ENCODE measurements around the gene OSBPL3.

The OSBPL3 gene

DNA sequence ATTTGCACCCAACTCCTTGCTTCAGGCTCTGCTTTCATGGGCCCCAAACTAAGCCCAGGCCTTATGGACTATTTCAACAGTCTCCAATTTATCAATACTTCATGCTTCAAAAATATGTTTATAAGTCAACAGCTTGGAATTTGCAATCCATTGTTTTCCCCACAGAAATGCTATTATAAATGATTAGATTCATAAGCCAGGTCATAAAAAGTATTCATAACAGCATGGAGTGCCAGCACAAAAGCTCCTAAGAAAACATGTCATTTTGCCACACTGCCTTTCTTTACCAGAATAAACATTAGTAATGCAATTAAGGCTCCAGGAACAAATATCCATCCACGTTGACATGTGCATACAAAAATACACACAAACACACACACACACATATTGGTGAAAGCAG is 30.1 kb downstream of the OSBPL3 start:
- Mint-ChIP-seq H3K27ac (no peak overlapping the region), H3K36me3 (peaks cover 4% of the 10 kb centered on the region), H3K4me1 (peaks cover 72% of the 10 kb centered on the region), H3K27me3 (no peaks in the 10 kb centered on the region), H3K9me3 (no peaks in the 10 kb centered on the region), H3K4me3 (no peak overlapping the region)

DNA sequence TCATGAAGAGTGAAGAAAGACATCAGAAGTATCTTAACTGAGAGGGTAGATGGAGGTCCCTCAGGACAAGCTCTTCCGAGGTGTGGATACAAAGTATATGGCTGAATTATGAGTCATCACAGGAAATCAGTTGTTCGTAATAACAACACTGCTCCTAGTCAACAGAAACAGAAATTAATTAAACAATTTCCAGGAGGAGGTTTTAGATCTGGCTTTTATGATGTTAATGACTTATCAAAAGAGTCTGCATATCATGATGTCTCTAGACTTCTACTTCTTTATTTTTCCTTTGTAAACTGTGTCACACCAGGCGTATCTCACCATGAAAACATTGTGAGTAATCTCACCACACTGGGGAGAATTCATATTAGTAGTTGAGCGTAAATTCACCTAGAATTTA is 31.2 kb downstream of the OSBPL3 start:
- Mint-ChIP-seq H3K27ac (no peak overlapping the region), H3K4me3 (no peak overlapping the region)

DNA sequence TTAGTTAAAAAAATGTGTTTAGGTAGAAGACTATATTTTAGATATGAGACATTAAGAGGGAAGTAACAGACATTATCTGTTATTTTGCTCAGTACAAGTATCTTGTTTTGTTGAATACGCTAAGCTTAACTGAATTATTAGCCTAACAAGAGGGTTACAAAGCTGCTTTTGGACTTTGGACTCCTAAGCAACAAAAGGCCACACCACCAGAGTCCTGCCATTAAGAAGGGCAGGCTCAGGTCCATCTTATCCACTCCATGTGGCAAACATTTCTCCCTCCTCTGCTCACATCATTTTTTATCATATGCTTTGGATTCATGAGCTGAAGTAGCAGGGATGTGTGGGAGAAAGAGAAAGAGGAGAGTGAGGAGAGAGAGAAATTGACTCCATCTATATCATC is 33.5 kb downstream of the OSBPL3 start:
- H3K4me1 Mint-ChIP-seq = peaks cover 65% of the 10 kb centered on the region
- H3K27ac Mint-ChIP-seq = no peak overlapping the region
- H3K27me3 Mint-ChIP-seq = no peaks in the 10 kb centered on the region
- H3K4me3 Mint-ChIP-seq = no peak overlapping the region
- H3K36me3 Mint-ChIP-seq = peaks cover 4% of the 10 kb centered on the region
- no peaks in the 10 kb centered on the region for H3K9me3 Mint-ChIP-seq

More for the DNA sequence above, 31.2 kb downstream of the OSBPL3 start:
- Mint-ChIP-seq H3K27me3 (no peaks in the 10 kb centered on the region), H3K9me3 (no peaks in the 10 kb centered on the region), H3K36me3 (peaks cover 4% of the 10 kb centered on the region), H3K4me1 (peaks cover 62% of the 10 kb centered on the region)

DNA sequence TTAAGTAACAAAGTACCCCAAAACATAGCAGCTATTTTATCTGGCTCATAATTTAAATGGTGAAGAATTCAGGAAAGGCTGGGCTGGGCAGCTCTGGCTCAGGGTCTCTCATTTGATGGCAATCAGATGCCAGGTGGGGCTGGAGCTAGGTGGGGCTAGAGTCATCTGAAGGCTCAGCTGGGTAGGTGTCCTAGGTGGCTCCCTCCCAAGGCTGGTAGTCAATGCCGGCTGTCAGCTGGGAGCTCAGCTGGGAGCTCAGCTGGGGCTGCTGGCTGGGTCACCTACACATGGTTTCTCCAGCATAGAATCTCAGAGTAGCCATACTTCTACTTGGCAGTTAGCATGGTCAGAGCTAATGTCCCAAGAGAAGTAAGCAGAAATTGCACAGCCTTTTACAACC is 34.1 kb downstream of the OSBPL3 start:
- Mint-ChIP-seq H3K4me3 (no peak overlapping the region), H3K27ac (no peak overlapping the region), H3K4me1 (peaks cover 65% of the 10 kb centered on the region), H3K27me3 (no peaks in the 10 kb centered on the region), H3K9me3 (no peaks in the 10 kb centered on the region), H3K36me3 (peaks cover 4% of the 10 kb centered on the region)

DNA sequence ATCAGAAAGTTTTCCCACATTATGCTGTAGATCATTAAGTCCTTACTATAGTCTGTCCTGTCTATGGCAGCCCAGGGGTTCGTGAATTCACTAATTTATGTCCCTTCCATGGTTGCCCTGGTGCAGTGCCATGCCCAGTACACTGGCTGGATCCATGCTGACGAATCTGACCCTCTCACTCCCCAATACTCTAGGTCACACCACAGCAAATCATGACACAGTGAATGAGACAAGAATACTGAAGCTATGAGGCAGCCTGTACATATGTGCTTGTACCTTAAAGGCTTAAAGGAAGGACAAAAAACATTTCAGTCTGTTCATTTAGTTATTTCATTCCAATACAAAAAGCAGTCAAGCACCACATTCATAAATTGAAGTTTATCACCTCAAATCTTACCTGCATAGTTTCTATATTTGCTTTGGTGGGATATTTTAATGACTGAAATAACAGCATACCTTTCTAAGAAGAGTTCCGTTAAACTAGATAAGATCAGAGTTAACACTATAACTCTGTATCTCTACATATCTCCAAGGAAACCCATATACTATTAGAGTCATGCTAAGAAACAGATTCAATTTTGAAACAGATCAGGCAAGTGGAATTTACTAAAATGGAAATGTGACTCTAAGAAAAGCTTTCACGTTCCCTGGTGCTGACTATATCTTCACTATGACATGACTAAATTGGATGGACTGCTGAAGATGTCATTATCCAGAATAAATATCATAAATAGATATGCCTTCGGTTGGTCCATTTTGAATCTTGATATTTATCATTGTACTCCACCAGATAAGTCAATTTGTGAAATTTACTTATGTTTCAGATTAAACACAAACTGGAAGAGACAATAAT is 36.7 kb downstream of the OSBPL3 start:
- peaks cover 4% of the 10 kb centered on the region for H3K36me3 Mint-ChIP-seq
- no peaks in the 10 kb centered on the region for H3K9me3 Mint-ChIP-seq
- H3K4me1 Mint-ChIP-seq = peaks cover 59% of the 10 kb centered on the region
- no peak overlapping the region for H3K4me3 Mint-ChIP-seq
- H3K27ac Mint-ChIP-seq = no peak overlapping the region
- H3K27me3 Mint-ChIP-seq = no peaks in the 10 kb centered on the region

DNA sequence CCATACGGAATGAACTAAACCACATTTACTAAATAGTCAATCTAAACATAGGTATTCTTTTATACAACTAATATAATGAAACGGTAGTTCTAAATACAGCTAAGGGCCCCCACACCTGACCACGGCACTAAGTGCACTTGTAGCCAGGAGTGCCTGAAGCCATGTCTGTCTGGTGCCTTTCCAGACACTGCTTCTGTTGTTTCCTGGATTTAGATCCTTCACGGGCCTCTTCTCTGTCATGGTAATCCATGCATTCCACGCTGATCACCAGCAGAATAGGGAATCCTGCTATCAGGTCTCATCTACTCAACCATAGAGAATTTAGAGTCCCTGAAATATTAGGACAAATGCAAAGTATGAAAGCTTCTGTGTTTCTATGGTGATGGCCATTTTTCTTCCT is 37.8 kb downstream of the OSBPL3 start:
- H3K27me3 Mint-ChIP-seq = no peaks in the 10 kb centered on the region
- H3K27ac Mint-ChIP-seq = no peak overlapping the region
- no peak overlapping the region for H3K4me3 Mint-ChIP-seq
- H3K9me3 Mint-ChIP-seq = no peaks in the 10 kb centered on the region
- H3K36me3 Mint-ChIP-seq = peaks cover 6% of the 10 kb centered on the region
- H3K4me1 Mint-ChIP-seq = peaks cover 56% of the 10 kb centered on the region

DNA sequence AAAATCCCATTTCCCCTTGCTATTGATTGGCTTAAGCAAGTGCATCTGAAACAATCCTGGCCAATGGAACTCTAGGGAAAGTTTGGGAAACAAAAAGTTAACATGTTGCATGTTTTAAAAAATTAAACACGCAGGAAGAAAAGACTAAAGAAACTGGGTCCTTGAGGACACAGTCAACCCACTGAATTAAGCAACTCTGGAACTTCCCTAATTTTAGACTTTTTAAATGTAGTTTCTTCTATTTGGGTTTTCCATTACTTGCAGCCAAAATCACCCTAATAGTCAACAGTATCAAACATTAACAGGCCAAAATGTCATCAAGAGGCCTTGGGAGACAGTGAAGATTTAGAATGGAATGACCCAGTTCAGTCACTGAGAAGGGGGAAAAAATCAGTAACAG is 40.6 kb downstream of the OSBPL3 start:
- no peak overlapping the region for H3K4me3 Mint-ChIP-seq
- H3K9me3 Mint-ChIP-seq = no peaks in the 10 kb centered on the region
- H3K27ac Mint-ChIP-seq = no peak overlapping the region
- H3K36me3 Mint-ChIP-seq = peaks cover 9% of the 10 kb centered on the region
- H3K27me3 Mint-ChIP-seq = no peaks in the 10 kb centered on the region
- H3K4me1 Mint-ChIP-seq = peaks cover 52% of the 10 kb centered on the region

DNA sequence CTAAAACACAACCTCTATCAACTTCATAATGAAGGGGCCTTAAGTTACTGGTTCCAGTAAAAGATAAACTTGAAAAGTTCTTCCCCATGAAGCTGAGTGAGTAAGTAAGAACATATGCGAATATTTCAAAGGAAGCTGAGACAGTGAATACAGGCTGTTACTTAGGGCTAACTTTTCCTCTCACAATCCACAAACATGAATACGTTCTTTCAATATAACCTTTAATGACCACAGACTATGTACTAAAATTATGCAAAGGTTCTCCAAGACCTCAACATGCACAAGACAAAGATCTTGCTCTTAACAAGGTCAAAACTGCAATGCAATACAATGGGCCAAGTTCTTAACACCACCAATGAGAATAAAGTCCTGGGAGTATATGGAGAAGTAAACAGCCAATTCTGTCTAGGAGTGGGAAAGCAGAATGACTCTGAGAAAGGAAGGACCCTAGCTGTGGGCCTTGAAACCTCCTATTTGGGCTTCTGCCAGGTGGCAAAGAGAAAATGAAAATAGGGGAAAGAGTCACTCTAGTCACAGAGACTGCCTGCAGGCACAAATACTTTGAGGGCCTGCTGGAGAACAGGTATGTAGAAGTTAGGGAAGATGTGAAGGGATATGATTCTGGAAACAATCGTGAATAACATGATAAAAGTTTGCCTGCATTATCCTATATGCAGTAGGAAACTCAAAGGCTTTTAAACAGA is 43.7 kb downstream of the OSBPL3 start:
- Mint-ChIP-seq H3K27ac (no peak overlapping the region), H3K36me3 (peaks cover 9% of the 10 kb centered on the region), H3K4me3 (peak overlapping the region; percentile 3), H3K9me3 (no peaks in the 10 kb centered on the region), H3K27me3 (no peaks in the 10 kb centered on the region), H3K4me1 (peaks cover 67% of the 10 kb centered on the region)

DNA sequence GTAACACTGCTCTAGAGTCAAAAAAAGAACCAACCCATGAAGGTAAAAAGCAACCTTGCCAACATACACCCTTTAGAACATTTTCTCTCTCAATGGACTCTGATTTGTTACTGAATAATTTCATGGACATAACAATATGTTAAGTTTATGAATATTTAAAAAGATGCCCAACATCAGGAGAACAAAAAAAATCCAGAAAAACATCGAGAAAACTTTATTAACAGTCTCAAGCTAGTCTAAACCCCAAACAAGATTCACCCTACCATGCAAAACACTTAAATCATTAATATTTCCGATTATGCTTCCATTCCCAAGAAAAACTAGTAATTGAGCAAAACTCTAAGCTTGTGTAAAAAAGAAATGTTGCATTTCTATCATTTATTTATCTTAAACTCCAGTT is 46.7 kb downstream of the OSBPL3 start:
- Mint-ChIP-seq H3K36me3 (peaks cover 13% of the 10 kb centered on the region), H3K27me3 (no peaks in the 10 kb centered on the region), H3K4me3 (no peak overlapping the region), H3K9me3 (no peaks in the 10 kb centered on the region), H3K27ac (no peak overlapping the region), H3K4me1 (peaks cover 62% of the 10 kb centered on the region)

DNA sequence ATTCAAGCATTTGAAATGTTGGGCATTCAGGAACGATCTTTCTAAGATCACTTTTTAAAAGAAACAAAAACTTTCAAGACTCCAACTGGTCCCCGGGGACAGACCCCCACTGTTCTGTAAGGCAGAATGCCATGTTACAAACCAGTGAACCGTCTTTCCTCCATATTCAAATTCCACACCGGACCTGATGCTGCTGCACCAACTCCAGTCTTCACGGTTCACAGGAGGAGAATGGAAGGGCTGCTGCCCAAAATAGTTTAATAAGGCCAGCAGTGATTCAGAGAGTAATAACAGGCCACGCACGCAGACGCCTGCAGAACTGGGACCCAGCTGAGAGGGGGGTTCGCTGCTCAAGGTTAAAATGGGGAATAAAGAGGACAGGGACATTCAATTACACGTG is 47.2 kb downstream of the OSBPL3 start:
- H3K4me1 Mint-ChIP-seq = peaks cover 64% of the 10 kb centered on the region

DNA sequence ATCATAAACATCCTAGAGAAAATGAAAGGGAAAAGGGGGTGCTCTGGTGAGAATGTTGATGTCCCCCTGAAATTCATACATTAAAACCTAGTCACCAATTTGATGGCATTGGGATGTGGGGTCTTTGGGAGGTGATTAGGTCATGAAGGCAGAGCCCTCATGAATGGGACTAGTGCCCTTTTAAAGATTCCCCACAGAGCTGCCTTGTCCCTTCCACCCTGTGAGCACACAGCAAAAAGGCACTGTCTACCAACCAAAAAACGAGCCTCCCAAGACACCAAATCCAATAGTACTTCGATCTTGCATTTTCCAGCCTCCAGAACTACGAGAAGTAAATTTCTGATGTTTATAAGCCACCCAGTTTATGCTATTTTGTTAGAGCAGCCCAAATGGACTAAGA is 47.6 kb downstream of the OSBPL3 start:
- Mint-ChIP-seq H3K27me3 (no peaks in the 10 kb centered on the region), H3K27ac (no peak overlapping the region), H3K4me3 (no peak overlapping the region), H3K4me1 (peaks cover 62% of the 10 kb centered on the region), H3K36me3 (peaks cover 11% of the 10 kb centered on the region), H3K9me3 (no peaks in the 10 kb centered on the region)

More for the DNA sequence above, 47.2 kb downstream of the OSBPL3 start:
- Mint-ChIP-seq H3K36me3 (peaks cover 13% of the 10 kb centered on the region), H3K9me3 (no peaks in the 10 kb centered on the region), H3K27ac (no peak overlapping the region), H3K4me3 (no peak overlapping the region), H3K27me3 (no peaks in the 10 kb centered on the region)

DNA sequence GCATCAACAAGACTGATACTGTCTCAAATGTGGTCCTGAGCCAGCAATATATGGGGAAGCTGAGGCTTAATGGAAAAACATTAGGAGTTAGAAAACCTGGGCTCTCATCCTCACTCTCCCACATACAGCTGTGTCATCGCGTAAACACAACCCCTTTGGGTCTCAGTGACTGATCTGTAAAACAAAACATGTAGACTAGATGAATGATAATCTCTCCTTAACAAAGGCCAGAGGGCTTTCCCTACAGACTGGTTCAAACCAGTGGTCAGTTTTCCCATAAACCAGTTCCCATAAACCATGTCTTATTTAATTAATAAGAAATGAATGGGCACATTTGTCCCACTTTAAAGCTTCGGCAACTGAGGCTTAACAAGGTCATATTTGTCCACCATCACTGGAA is 48.1 kb downstream of the OSBPL3 start:
- H3K9me3 Mint-ChIP-seq = no peaks in the 10 kb centered on the region

DNA sequence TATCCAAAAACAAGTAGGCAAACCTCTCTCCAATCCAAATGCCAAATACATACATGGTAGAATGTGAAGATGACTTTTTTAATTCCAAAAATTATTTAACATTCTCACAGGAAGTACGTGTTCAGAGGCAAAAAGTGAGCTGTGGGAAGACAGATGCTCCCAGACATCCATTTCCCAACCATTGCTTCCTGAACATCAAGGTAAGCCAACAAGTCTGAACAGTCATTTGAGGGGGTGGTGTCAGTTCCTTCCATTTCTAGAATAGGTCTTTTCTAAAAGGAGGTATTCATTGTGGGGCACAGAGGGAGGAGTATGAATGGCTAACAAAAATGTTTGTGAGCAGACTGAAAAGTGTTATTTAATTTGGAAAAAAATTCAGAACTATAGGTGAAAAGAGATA is 49.1 kb downstream of the OSBPL3 start:
- H3K4me3 Mint-ChIP-seq = peak overlapping the region; percentile 30
- H3K27ac Mint-ChIP-seq = no peak overlapping the region
- H3K9me3 Mint-ChIP-seq = no peaks in the 10 kb centered on the region
- peaks cover 59% of the 10 kb centered on the region for H3K4me1 Mint-ChIP-seq
- H3K27me3 Mint-ChIP-seq = no peaks in the 10 kb centered on the region
- peaks cover 8% of the 10 kb centered on the region for H3K36me3 Mint-ChIP-seq

More for the DNA sequence above, 48.1 kb downstream of the OSBPL3 start:
- Mint-ChIP-seq H3K4me3 (no peak overlapping the region), H3K36me3 (peaks cover 11% of the 10 kb centered on the region), H3K4me1 (peaks cover 61% of the 10 kb centered on the region), H3K27ac (no peak overlapping the region), H3K27me3 (no peaks in the 10 kb centered on the region)

DNA sequence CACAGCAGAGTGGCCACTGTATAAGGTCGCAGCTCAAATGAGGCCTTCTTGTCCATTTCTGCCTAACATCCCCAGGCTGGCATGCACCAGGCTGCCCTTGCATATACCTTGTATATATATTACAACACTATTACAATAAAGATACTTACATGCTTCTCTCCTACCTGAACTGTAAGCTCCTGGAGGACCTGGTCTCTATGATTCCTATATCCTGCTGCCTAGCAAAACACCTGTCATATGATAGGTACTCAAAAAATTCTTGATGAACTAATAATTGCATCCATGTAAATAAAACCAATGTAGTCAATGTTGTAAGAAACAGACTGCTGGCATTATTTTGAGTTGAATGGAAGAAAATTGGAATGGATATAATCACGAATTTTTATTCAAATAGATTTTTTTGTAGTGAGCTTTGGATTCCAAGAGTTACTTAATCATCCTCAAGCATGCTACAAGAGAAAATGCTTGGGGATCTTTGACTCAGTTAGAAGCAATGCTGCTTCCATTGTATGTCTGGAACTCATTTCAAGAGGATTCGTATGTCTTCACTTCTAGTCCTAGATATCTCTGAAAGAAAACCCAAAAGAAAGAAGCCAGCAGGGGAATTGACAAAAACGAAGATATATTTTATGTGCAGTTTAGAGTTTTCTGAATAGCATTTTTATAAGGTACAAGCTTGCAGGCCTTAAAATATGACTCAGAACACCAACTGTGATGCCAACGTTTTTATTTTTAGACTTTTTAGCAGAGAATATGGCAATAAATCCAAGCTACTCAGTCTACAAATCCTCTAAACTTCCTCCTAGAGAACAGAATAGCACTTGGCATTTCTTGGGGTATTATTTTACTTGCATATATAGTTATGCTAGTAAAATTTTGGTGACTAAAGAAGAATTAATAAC is 53.1 kb downstream of the OSBPL3 start:
- H3K4me3 Mint-ChIP-seq = no peak overlapping the region
- no peaks in the 10 kb centered on the region for H3K27me3 Mint-ChIP-seq
- H3K27ac Mint-ChIP-seq = no peak overlapping the region
- peaks cover 8% of the 10 kb centered on the region for H3K36me3 Mint-ChIP-seq
- no peaks in the 10 kb centered on the region for H3K9me3 Mint-ChIP-seq
- H3K4me1 Mint-ChIP-seq = peaks cover 60% of the 10 kb centered on the region

DNA sequence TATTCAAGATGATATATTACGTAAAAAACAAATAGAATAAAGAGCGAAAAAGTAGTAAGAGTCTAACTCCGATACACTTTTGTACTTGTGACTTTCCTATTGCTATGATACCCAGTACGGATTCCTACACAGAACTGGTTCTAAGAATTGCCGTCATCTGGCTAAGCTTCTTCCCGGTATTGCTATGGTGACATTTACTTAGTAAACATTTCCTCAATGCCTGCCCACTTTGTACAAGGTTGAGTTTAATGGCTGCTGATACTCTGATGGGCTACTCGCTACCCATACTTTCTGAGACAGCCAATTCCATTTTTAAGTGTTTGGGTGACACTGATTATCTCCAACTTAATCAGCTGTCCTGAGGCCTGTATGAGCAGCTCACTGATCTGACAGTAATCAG is 55.6 kb downstream of the OSBPL3 start:
- no peak overlapping the region for H3K27ac Mint-ChIP-seq
- H3K36me3 Mint-ChIP-seq = no peaks in the 10 kb centered on the region
- H3K27me3 Mint-ChIP-seq = no peaks in the 10 kb centered on the region
- H3K4me3 Mint-ChIP-seq = no peak overlapping the region
- peaks cover 67% of the 10 kb centered on the region for H3K4me1 Mint-ChIP-seq
- no peaks in the 10 kb centered on the region for H3K9me3 Mint-ChIP-seq

Measured in activated naive CD4-positive, alpha-beta T cell treated with anti-CD3 and anti-CD28 coated beads, Interleukin-2, amount 50 U/mL, for 24 hours (primary cell).